ENCODE measurements around the gene EOLA1. TPM values are rescaled to one million over a fixed set of nuclear protein-coding genes. Genes with fewer than 3 reads are reported as not detected.

Gene EOLA1
- total and polyA plus RNA-seq, 2 donors (not counting 1 experiment from before 2014, with no cell fraction given), result 26.3 to 61.5 TPM

GRCh38 chrX:149563359-149563758, 22.5 kb downstream of the EOLA1 start:
- Mint-ChIP-seq H3K27ac (no peak overlapping the region), H3K27me3 (no peaks in the 10 kb centered on the region), H3K4me1 (no peaks in the 10 kb centered on the region), H3K9me3 (ENCODE audit: insufficient read depth) (no peaks in the 10 kb centered on the region), H3K4me3 (no peak overlapping the region)
- Histone ChIP-seq H3K27me3 (replicated peaks in 1 of 4; ENCODE audit: control extremely low read depth in 1 of 4, control insufficient read depth in 3 of 4, insufficient read depth in 4 of 4, low read length in 3 of 4) (no peaks in the 10 kb centered on the region), H3K79me2 (ENCODE audit: control insufficient read depth, insufficient read depth, low read length) (no peaks in the 10 kb centered on the region), H3K4me3 (ENCODE audit: control extremely low read depth in 1 of 5, extremely low read depth in 1 of 5, insufficient read depth in 1 of 5, low read depth in 2 of 5, low read length in 4 of 5) (no peak overlapping the region), H3K9me3 (ENCODE audit: control extremely low read depth in 1 of 3, control insufficient read depth in 2 of 3, insufficient read depth in 1 of 3, low read length in 2 of 3) (no peaks in the 10 kb centered on the region), H3K4me2 (replicated peaks; ENCODE audit: low read depth, low read length, poor library complexity, severe bottlenecking) (no peak overlapping the region), H3K4me1 (ENCODE audit: control insufficient read depth in 2 of 2, insufficient read depth in 2 of 2, low read length in 2 of 2) (no peaks in the 10 kb centered on the region), H3K36me3 (replicated peaks in 1 of 2; ENCODE audit: control extremely low read depth in 1 of 2, control insufficient read depth in 1 of 2, extremely low read depth in 1 of 2, insufficient read depth in 2 of 2, low read length in 1 of 2) (no peaks in the 10 kb centered on the region), H3K9ac (ENCODE audit: low read length) (no peak overlapping the region), H3K27ac (ENCODE audit: low read length in 2 of 2) (no peak overlapping the region), H4K20me1 (ENCODE audit: control insufficient read depth, insufficient read depth, low read length, poor library complexity, severe bottlenecking) (no peaks in the 10 kb centered on the region), H2AFZ (ENCODE audit: insufficient read depth, low read depth, low read length, poor library complexity, severe bottlenecking) (no peak overlapping the region)
- intact Hi-C loops (cut with micrococcal nuclease), result no loop called here
- whole genome bisulfite sequencing (ENCODE audit: insufficient coverage), result 90% methylated on average over 1 of the region's 4 CpGs
- ATAC-seq (ENCODE audit: low read depth) (no peak), DNase-seq (no peak)
- CTCF ChIA-PET, result no interaction called here
- TF ChIP-seq EZH2 (IDR thresholded peaks at IDR 0.05; ENCODE audit: borderline replicate concordance, insufficient read depth, low read depth, low read length, poor library complexity, severe bottlenecking), result no peak
- no peak for TF ChIP-seq CTCF (IDR thresholded peaks at IDR 0.05)
- POLR2A ChIA-PET, result no interaction called here

GRCh38 chrX:149567621-149568417, 27.0 kb downstream of the EOLA1 start:
- Histone ChIP-seq H3K4me3 (ENCODE audit: control extremely low read depth in 1 of 5, extremely low read depth in 1 of 5, insufficient read depth in 1 of 5, low read depth in 2 of 5, low read length in 4 of 5) (no peak overlapping the region), H3K9me3 (ENCODE audit: control extremely low read depth in 1 of 3, control insufficient read depth in 2 of 3, insufficient read depth in 1 of 3, low read length in 2 of 3) (no peaks in the 10 kb centered on the region), H2AFZ (ENCODE audit: insufficient read depth, low read depth, low read length, poor library complexity, severe bottlenecking) (no peak overlapping the region), H3K79me2 (ENCODE audit: control insufficient read depth, insufficient read depth, low read length) (no peaks in the 10 kb centered on the region), H3K4me1 (ENCODE audit: control insufficient read depth in 2 of 2, insufficient read depth in 2 of 2, low read length in 2 of 2) (no peaks in the 10 kb centered on the region), H3K36me3 (replicated peaks in 1 of 2; ENCODE audit: control extremely low read depth in 1 of 2, control insufficient read depth in 1 of 2, extremely low read depth in 1 of 2, insufficient read depth in 2 of 2, low read length in 1 of 2) (no peaks in the 10 kb centered on the region), H3K9ac (ENCODE audit: low read length) (no peak overlapping the region), H3K4me2 (replicated peaks; ENCODE audit: low read depth, low read length, poor library complexity, severe bottlenecking) (no peak overlapping the region), H4K20me1 (ENCODE audit: control insufficient read depth, insufficient read depth, low read length, poor library complexity, severe bottlenecking) (no peaks in the 10 kb centered on the region), H3K27ac (ENCODE audit: low read length in 2 of 2) (no peak overlapping the region), H3K27me3 (replicated peaks in 1 of 4; ENCODE audit: control extremely low read depth in 1 of 4, control insufficient read depth in 3 of 4, insufficient read depth in 4 of 4, low read length in 3 of 4) (no peaks in the 10 kb centered on the region)
- no peak for ATAC-seq (ENCODE audit: low read depth)
- WGBS (ENCODE audit: insufficient coverage), result 66% methylated on average over 4 of the region's 7 CpGs
- CTCF ChIA-PET, result interaction anchor here (0.8 kb wide), 1 partner anchor 40 kb away, joined by 3 read pairs; no protein-coding TSS in a partner anchor
- Mint-ChIP-seq H3K4me3 (no peak overlapping the region), H3K9me3 (ENCODE audit: insufficient read depth) (no peaks in the 10 kb centered on the region), H3K27ac (no peak overlapping the region), H3K27me3 (peaks cover 13% of the 10 kb centered on the region), H3K4me1 (no peaks in the 10 kb centered on the region)
- DNase-seq, result no peak
- POLR2A ChIA-PET, result interaction anchor here (0.7 kb wide), 1 partner anchor 71 kb away, joined by 8 read pairs; no protein-coding TSS in a partner anchor
- TF ChIP-seq CTCF (IDR thresholded peaks at IDR 0.05) (no peak), EZH2 (IDR thresholded peaks at IDR 0.05; ENCODE audit: borderline replicate concordance, insufficient read depth, low read depth, low read length, poor library complexity, severe bottlenecking) (no peak)
- intact Hi-C loops (cut with micrococcal nuclease), result no loop called here
